NCI-H1048 (cell line): ENCODE results near the gene PTPRN2.
"Not testable (repeated sequence)": the region's sequence is repeated elsewhere in the genome, so short reads cannot be mapped to it uniquely, and the experiment has no call there.

Experiments
- DNase-seq: peaks from one replicate; lab custom pipeline; 2025; lab: John Stamatoyannopoulos, UW

Gene PTPRN2

GRCh38 chr7:157780312-157780711 is 807.3 kb downstream of the PTPRN2 start:
- DNase-seq = no peak

- DNase-seq = no peak
These were observed 808.4 kb downstream of the PTPRN2 start for GRCh38 chr7:157779206-157779605.

- not testable (repeated sequence) for DNase-seq
These were observed 810.3 kb downstream of the PTPRN2 start for GRCh38 chr7:157777194-157777762.

GRCh38 chr7:157775560-157776332 is 811.9 kb downstream of the PTPRN2 start:
- DNase-seq = no peak

- no peak for DNase-seq
These were observed 812.5 kb downstream of the PTPRN2 start for GRCh38 chr7:157775021-157775559.

GRCh38 chr7:157774495-157774894 is 813.1 kb downstream of the PTPRN2 start:
- no peak for DNase-seq

GRCh38 chr7:157773361-157773760 is 814.3 kb downstream of the PTPRN2 start:
- DNase-seq = no peak

GRCh38 chr7:157772486-157773130 is 815.0 kb downstream of the PTPRN2 start:
- DNase-seq = no peak

- DNase-seq = no peak
These were observed 815.9 kb downstream of the PTPRN2 start for GRCh38 chr7:157771689-157772088.

GRCh38 chr7:157770716-157771320 is 816.8 kb downstream of the PTPRN2 start:
- DNase-seq = no peak

- no peak for DNase-seq
These were observed 818.0 kb downstream of the PTPRN2 start for GRCh38 chr7:157769526-157770215.

- DNase-seq = no peak
These were observed 818.5 kb downstream of the PTPRN2 start for GRCh38 chr7:157769086-157769485.

- no peak for DNase-seq
These were observed 819.4 kb downstream of the PTPRN2 start for GRCh38 chr7:157768198-157768597.

GRCh38 chr7:157767506-157768197 is 820.0 kb downstream of the PTPRN2 start:
- DNase-seq = no peak

- no peak for DNase-seq
These were observed 821.5 kb downstream of the PTPRN2 start for GRCh38 chr7:157766098-157766497.

- DNase-seq = no peak
These were observed 822.6 kb downstream of the PTPRN2 start for GRCh38 chr7:157764946-157765537.

- DNase-seq = no peak
These were observed 823.4 kb downstream of the PTPRN2 start for GRCh38 chr7:157764193-157764592.

GRCh38 chr7:157763279-157764000 is 824.2 kb downstream of the PTPRN2 start:
- DNase-seq = no peak

- DNase-seq = no peak
These were observed 824.8 kb downstream of the PTPRN2 start for GRCh38 chr7:157762824-157763223.
